Memory B cell (primary cell): ENCODE measurements around the gene TRAF5.

ENCODE experiments used
- ATAC-seq: fragments of 150-1000 bp; cut with Tn5 transposase; 2 replicates; pipeline ENCODE4 v1.10.0; 2021; ENCODE audit warnings: low read depth, mild to moderate bottlenecking, moderate library complexity
- DNase-seq, 2 donors: peaks; one replicate each; pipeline ENCODE4 v3.0.0; 2022; ENCODE audit warnings: low spot score in 2 of 2
- H3K27ac Mint-ChIP-seq: one replicate; pipeline ENCODE4 v1.8.0; 2022; ENCODE audit warnings: mild to moderate bottlenecking, moderate library complexity, mixed read lengths
- H3K27me3 Mint-ChIP-seq: one replicate; pipeline ENCODE4 v1.8.0; 2022; ENCODE audit warnings: mixed read lengths
- H3K36me3 Mint-ChIP-seq: one replicate; pipeline ENCODE4 v1.8.0; 2022; ENCODE audit warnings: mild to moderate bottlenecking, mixed read lengths
- H3K4me1 Mint-ChIP-seq: one replicate; pipeline ENCODE4 v1.8.0; 2022; ENCODE audit warnings: mixed read lengths
- H3K4me3 Mint-ChIP-seq: one replicate; pipeline ENCODE4 v1.8.0; 2022; ENCODE audit warnings: mild to moderate bottlenecking, moderate library complexity, mixed read lengths
- H3K9me3 Mint-ChIP-seq: one replicate; pipeline ENCODE4 v1.8.0; 2022; ENCODE audit warnings: mixed read lengths

TRAF5 gene

DNA sequence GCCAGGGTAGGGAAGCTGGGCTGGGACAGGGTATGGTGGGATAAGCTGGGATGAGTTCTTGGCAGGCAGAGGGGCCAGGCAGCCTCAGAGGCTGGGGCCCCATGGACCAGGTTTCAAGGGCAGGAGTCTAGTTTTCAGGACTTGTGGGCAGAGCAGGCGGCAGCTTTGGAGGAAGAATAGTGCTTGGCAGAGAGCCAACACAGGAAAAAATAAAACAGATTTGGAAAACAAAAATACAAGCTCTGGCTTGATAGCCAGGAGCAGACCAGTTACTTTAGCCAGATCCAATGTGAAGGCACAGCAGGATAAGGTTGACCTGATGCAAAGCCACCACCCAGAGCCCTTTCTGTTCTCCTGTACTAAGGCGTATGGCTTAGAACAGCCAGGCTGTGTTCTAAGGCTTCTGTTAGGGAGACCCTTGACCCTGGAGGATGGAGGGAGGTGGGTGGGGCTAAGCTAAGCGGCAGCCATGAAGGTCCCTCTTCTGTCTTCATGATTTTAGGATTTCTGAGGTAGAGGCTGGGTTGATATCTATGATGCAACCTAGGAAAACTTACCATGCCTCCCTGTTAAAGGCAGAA is 5.5 kb downstream of the TRAF5 start:
- Mint-ChIP-seq H3K4me3 (peak overlapping the region; percentile 56), H3K27me3 (no peaks in the 10 kb centered on the region), H3K36me3 (peaks cover 14% of the 10 kb centered on the region), H3K27ac (peak overlapping the region; percentile 98), H3K4me1 (peaks cover 77% of the 10 kb centered on the region), H3K9me3 (no peaks in the 10 kb centered on the region)
- ATAC-seq (no peak), DNase-seq (no peak)

DNA sequence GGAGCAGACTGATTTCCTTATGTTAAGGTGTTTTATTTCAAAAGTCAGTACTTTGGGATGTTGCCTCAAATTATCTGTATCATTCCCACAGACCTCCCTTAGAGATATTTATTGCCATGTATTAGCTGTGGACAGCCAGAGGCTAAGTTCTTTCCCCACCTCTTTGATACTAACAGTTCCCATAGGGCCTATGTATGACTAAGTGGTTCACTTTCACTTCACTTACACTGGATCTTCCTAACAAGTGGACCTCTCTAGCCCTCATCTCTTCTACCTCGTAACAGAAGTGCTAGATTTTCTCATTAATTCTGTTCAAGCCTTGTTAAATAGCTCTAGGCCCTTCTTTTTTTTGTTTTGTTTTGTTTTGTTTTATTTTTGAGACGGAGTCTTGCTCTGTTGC is 6.2 kb downstream of the TRAF5 start:
- peak overlapping the region; percentile 98 for H3K27ac Mint-ChIP-seq
- no peaks in the 10 kb centered on the region for H3K9me3 Mint-ChIP-seq
- peaks cover 81% of the 10 kb centered on the region for H3K4me1 Mint-ChIP-seq
- peak overlapping the region; percentile 56 for H3K4me3 Mint-ChIP-seq
- H3K36me3 Mint-ChIP-seq = peaks cover 21% of the 10 kb centered on the region
- no peaks in the 10 kb centered on the region for H3K27me3 Mint-ChIP-seq
- ATAC-seq = no peak
- DNase-seq = no peak

DNA sequence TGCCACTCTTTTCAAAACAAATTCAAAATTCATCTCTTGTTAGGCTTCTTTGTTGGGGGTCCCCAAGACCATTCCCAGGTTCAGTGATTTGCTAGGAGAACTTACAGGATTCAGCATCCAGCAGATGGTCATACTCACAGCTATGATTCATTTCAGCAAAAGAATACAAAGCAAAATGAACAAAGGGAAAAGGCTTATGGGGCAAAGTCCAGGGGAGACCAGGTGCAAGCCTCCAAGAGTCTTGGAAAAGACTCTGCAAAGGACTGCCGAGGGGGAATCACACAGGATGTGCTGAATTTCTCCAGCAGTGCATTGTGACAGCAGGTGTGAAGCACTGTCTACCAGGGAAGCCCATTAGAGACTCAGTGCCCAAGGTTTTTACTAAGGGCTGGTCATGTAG is 7.3 kb downstream of the TRAF5 start:
- H3K9me3 Mint-ChIP-seq = no peaks in the 10 kb centered on the region
- H3K4me3 Mint-ChIP-seq = peak overlapping the region; percentile 35
- peaks cover 15% of the 10 kb centered on the region for H3K36me3 Mint-ChIP-seq
- no peaks in the 10 kb centered on the region for H3K27me3 Mint-ChIP-seq
- ATAC-seq (no peak), DNase-seq (no peak)
- peak overlapping the region; percentile 88 for H3K27ac Mint-ChIP-seq
- H3K4me1 Mint-ChIP-seq = peaks cover 73% of the 10 kb centered on the region

DNA sequence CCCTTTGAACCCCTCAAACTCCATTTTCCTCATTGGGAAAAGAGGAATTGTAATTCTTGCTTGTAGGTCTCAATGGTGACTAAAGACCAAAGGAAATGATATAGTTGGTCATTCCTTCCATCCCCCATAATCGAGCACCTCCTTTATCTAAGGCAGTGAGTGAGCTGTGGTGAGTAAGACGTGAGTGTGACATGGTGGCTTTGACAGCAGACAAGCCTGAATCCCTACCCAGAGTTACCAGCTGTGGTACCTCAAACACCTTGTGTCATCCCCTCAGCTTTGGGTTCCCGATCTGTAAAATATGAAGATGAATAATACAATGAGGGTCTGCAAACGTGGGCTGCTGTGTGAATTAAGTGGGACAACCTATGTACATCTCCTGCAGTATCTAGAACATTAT is 8.4 kb downstream of the TRAF5 start:
- Mint-ChIP-seq H3K27ac (peak overlapping the region; percentile 88), H3K27me3 (no peaks in the 10 kb centered on the region), H3K9me3 (no peaks in the 10 kb centered on the region), H3K4me3 (peak overlapping the region; percentile 65), H3K36me3 (peaks cover 18% of the 10 kb centered on the region), H3K4me1 (peaks cover 67% of the 10 kb centered on the region)
- DNase-seq (no peak), ATAC-seq (no peak)

DNA sequence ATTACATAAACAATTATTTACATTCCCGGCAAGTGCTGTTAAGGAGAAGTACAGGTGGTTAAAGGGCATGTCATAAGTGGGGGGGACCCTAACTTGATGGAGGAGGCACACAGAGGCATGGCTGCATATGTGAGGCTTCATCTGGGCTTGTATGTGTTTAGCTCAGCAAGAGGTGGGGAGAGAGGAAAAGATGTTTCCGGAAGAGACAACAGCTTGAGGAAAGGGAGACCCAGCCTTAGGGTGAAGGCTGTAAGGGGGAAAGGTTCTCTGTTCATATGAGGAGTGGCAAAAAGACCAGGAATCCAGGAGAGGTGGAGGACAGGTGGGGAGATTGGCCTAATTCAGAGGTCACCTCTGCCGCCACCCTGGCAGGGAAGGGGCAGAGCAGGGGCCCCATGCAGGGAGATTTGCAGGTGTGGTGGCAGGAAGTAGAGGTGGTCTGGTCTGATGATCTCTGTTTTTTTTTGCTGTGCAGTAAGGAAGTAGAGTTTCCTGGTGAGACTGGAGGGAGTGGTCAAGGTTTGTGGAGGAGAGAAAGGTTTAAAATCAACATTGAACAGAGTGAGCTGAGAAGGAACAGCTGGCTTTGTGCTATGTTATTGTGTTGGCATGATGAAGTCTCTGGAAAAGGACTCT is 9.0 kb downstream of the TRAF5 start:
- Mint-ChIP-seq H3K27ac (peak overlapping the region; percentile 88), H3K4me3 (peak overlapping the region; percentile 65), H3K27me3 (no peaks in the 10 kb centered on the region), H3K9me3 (no peaks in the 10 kb centered on the region), H3K4me1 (peaks cover 65% of the 10 kb centered on the region), H3K36me3 (peaks cover 16% of the 10 kb centered on the region)
- DNase-seq (peak in 1 of 2 donors; percentile 48), ATAC-seq (peak; percentile 91)

DNA sequence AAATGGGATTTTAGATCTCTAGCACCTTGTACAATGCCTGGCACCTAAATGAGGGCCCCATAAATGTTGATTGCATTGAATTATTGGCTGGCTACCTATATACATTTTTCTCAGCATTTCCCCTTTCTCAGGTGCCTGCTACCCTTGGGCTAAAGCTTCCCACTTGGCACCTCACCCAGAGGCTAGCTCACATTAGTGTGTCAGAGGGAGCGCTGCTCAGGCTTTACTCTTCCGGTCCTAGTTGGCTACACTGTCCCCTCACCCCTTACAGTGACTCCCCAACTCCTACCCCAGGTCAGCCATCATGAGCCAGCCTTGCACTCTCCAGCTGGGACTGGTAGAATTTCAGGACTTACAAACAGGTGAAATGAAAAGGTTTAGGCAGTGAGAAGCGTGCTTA is 9.5 kb downstream of the TRAF5 start:
- Mint-ChIP-seq H3K4me1 (peaks cover 65% of the 10 kb centered on the region), H3K9me3 (no peaks in the 10 kb centered on the region), H3K4me3 (peak overlapping the region; percentile 65), H3K36me3 (peaks cover 18% of the 10 kb centered on the region), H3K27ac (peak overlapping the region; percentile 88), H3K27me3 (no peaks in the 10 kb centered on the region)
- ATAC-seq (peak; percentile 6), DNase-seq (no peak)

DNA sequence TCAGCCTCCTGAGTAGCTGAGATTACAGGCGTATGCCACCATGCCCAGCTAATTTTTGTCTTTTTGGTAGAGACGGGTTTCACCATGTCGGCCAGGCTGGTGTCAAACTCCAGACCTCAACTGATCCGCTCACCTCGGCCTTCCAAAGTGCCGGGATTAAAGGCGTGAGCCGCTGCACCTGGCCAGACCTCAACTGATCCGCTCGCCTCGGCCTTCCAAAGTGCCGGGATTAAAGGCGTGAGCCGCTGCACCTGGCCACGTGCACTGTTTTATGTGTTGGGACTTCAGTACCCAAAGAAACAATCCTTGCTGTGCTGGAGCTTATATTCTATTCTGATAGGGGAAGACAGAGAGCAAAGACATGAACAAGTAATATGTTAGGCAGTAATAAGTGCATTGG is 10.1 kb downstream of the TRAF5 start:
- no peaks in the 10 kb centered on the region for H3K27me3 Mint-ChIP-seq
- DNase-seq = no peak
- H3K27ac Mint-ChIP-seq = peak overlapping the region; percentile 88
- H3K9me3 Mint-ChIP-seq = no peaks in the 10 kb centered on the region
- peaks cover 69% of the 10 kb centered on the region for H3K4me1 Mint-ChIP-seq
- peak overlapping the region; percentile 65 for H3K4me3 Mint-ChIP-seq
- H3K36me3 Mint-ChIP-seq = peaks cover 18% of the 10 kb centered on the region
- ATAC-seq = no peak

DNA sequence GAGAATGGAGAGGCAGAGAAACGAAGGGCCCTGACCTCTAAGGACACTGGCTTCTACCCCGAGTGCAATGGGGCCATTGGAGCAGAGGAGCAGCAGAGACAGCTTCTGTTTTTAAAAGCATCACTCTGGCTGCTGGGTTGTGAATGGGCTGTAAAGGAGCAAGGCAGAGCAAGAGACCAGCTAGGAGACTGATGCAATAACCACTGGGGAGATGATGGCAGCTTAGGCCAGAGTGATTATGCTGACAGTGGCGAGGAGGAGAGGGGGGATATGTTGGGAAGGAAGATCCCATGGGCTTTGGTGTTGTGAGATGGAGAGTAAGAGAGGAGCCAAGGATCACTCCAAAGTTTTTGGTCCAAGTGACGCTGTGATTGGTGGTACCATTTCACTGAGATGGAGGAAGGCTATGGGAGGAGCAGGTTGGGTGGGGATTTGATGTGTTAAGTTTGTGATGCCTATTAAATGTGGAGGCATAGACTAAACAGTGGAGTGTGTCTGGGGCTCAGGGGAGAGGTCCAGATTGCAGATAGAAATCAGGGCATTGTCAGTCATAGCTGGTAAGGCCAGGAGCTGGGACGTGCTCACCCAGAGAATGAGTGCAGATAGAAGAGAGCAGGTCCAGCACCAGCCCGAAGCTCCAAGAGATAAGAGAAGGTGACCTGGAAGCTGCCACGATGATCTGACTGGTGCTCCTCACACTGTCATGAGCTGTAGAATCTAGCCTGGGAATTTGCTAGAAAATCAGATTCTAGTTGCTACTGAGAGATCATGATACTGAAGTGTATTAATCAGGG is 11.0 kb downstream of the TRAF5 start:
- Mint-ChIP-seq H3K27me3 (no peaks in the 10 kb centered on the region), H3K4me3 (peak overlapping the region; percentile 65), H3K9me3 (no peaks in the 10 kb centered on the region), H3K4me1 (peaks cover 68% of the 10 kb centered on the region), H3K27ac (peak overlapping the region; percentile 88), H3K36me3 (peaks cover 20% of the 10 kb centered on the region)
- ATAC-seq (no peak), DNase-seq (no peak)

DNA sequence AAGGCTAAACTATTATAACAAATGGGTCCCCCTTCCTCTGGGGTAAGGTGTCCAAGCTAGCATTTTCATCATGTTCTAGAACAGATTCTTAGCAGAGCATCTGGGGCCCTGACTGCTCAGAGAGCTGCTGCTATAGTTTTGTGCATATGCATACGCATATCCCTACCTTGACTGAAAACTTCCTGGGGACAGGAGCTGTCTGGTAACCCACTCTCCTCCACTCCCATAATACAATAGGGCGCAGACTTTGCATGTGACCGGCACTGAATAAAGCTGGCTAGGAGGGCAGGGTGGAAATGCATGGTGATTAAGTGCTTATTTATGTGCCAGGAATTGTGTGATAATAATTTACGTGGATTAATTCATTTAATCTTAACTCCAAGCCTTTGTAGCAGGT is 11.6 kb downstream of the TRAF5 start:
- Mint-ChIP-seq H3K36me3 (peaks cover 23% of the 10 kb centered on the region), H3K27ac (peak overlapping the region; percentile 88), H3K4me1 (peaks cover 70% of the 10 kb centered on the region), H3K27me3 (no peaks in the 10 kb centered on the region), H3K4me3 (no peak overlapping the region), H3K9me3 (no peaks in the 10 kb centered on the region)
- no peak for ATAC-seq
- no peak for DNase-seq

DNA sequence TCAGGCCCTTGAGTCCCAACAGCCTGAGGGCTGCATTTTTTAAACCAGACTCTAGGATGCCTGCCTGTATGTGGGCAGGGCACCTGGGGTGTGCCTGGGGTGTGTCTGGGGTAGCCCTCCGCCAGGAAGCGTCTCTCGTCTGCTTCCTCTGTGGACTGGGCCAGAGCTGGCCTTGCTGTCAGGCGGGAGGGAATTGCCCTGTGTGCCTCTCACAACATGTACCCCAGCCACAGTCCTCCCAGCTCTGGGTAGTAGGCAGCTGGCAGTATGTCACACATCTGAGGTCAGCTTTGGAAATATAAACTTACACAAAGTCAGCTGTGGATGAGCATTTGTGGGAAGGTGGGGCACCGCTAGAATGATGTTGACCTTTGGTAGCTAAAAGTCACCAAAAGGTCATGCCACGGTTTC is 13.0 kb downstream of the TRAF5 start:
- Mint-ChIP-seq H3K4me1 (peaks cover 70% of the 10 kb centered on the region), H3K9me3 (no peaks in the 10 kb centered on the region), H3K27me3 (no peaks in the 10 kb centered on the region), H3K27ac (peak overlapping the region; percentile 87), H3K36me3 (peaks cover 28% of the 10 kb centered on the region), H3K4me3 (peak overlapping the region; percentile 77)
- ATAC-seq = peak; percentile 45
- DNase-seq = no peak

DNA sequence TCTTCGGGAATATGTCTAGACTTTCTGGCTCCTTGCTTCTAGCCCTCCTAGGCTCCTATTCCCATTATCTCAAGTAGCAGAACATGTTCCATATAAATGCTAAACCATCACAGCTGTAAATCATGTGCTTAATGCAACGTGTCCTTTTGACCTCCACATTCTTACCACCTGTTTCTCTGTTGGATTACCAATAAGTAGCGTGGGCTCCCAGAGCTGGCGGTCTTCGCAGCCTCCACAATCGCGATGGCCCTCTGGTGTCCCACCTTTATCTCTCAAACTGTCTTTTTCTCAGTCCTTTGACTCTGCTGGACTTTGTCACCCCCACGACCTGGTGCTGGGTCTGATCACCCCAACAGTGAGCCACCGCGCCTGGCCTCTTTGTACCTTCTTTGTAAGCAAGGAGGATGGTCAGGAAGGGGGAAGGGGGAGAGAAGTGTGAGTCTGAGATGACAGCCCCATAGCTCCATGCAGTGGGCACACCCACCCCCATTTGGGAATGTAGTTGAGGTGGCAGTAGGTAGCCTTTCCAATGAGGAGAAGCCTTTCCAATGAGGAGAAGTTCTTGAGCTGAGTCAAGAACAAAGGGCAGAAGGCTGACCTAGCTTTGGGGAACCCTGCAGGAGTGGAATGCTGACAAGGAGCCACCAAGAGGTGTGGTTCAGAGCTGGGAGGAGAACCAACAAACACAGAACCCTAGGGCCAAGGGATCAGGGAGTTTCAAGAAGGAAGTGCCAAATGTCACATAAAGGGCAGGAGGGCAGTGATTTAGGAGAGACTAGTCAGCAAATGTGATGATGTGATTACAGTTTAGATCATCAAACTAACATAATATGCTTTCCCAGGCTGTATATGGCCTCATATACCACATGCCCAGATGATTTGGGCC is 14.2 kb downstream of the TRAF5 start:
- DNase-seq (no peak), ATAC-seq (no peak)
- peak overlapping the region; percentile 31 for H3K4me3 Mint-ChIP-seq
- H3K36me3 Mint-ChIP-seq = peaks cover 28% of the 10 kb centered on the region
- H3K27me3 Mint-ChIP-seq = no peaks in the 10 kb centered on the region
- peaks cover 60% of the 10 kb centered on the region for H3K4me1 Mint-ChIP-seq
- peak overlapping the region; percentile 80 for H3K27ac Mint-ChIP-seq
- H3K9me3 Mint-ChIP-seq = no peaks in the 10 kb centered on the region

DNA sequence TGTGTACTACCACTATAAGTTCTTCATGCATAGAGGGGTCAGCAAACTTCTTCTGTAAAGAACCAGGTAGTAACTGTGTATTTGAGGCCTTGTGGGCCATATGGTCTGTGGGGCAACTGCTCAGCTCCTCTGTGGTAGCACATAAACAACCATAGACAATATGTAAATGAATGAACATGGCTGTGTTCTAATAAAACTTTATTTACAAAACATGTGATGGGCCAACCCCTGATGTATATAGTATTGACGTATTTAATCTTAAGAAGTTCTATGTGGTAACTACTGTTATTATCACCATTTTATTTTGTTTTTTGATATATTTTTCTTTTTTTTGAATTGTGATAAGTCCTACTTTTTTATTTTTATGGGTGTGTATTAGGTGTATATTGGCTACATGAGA is 15.4 kb downstream of the TRAF5 start:
- peaks cover 30% of the 10 kb centered on the region for H3K36me3 Mint-ChIP-seq

DNA sequence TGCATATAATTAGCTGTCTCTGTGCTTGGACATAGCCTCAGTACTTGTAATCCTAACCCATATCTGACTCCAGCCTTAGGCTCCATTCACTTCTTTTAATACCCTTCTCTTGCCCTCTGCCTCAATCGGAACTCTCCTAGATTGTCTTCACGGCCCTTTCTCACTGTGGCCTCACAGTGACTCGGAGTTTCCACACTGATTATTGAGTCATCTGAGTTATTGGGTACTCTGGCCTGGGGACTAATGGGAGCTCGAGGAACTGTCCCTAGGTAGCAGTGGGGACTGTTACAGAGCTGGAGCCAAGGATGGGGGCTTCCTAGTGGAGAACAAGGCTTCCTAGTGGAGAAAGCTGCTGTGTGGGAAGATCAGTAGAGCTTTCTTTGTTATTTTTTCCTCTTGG is 17.0 kb downstream of the TRAF5 start:
- Mint-ChIP-seq H3K36me3 (peaks cover 23% of the 10 kb centered on the region), H3K9me3 (no peaks in the 10 kb centered on the region), H3K4me3 (peak overlapping the region; percentile 22), H3K27ac (peak overlapping the region; percentile 91), H3K4me1 (peaks cover 57% of the 10 kb centered on the region), H3K27me3 (no peaks in the 10 kb centered on the region)
- DNase-seq = no peak
- no peak for ATAC-seq

More for the DNA sequence above, 15.4 kb downstream of the TRAF5 start:
- ATAC-seq (no peak), DNase-seq (no peak)
- H3K4me1 Mint-ChIP-seq = peaks cover 60% of the 10 kb centered on the region
- no peak overlapping the region for H3K4me3 Mint-ChIP-seq
- peak overlapping the region; percentile 80 for H3K27ac Mint-ChIP-seq
- no peaks in the 10 kb centered on the region for H3K9me3 Mint-ChIP-seq
- H3K27me3 Mint-ChIP-seq = no peaks in the 10 kb centered on the region
